GM12873 (cell line): ENCODE results near the gene TMEM53.

Source experiments
- CTCF ChIP-seq: IDR thresholded peaks from 2 replicates; pipeline ENCODE4 v1.5.1; 2012; ENCODE audit warnings: low read depth, mild to moderate bottlenecking, moderate library complexity, low read length, control low read depth; ENCODE audit not compliant: insufficient read depth; ENCODE audit errors: missing control alignments

Gene TMEM53

GRCh38 chr1:44609412-44609767 is 64.9 kb downstream of the TMEM53 start:
- TF ChIP-seq CTCF = peak; percentile 63

- TF ChIP-seq CTCF = peak; percentile 54
Observed at GRCh38 chr1:44608141-44608540, 66.1 kb downstream of the TMEM53 start.

- no peak for TF ChIP-seq CTCF
Observed at GRCh38 chr1:44606701-44607281, 67.5 kb downstream of the TMEM53 start.

GRCh38 chr1:44605914-44606615 is 68.2 kb downstream of the TMEM53 start:
- TF ChIP-seq CTCF = no peak

GRCh38 chr1:44604157-44604955 is 69.9 kb downstream of the TMEM53 start:
- no peak for TF ChIP-seq CTCF

GRCh38 chr1:44603718-44604117 is 70.6 kb downstream of the TMEM53 start:
- TF ChIP-seq CTCF = no peak
